Measurements from ENCODE around the gene BNIP3. TPM values are rescaled to one million over a fixed set of nuclear protein-coding genes. Genes with fewer than 3 reads are reported as not detected.

BNIP3 gene
- total and polyA plus RNA-seq, 2 of the 8 experiments (the other 6 are each of a cell fraction or from before 2014, with no cell fraction given), result 25.8 to 58.9 TPM

DNA sequence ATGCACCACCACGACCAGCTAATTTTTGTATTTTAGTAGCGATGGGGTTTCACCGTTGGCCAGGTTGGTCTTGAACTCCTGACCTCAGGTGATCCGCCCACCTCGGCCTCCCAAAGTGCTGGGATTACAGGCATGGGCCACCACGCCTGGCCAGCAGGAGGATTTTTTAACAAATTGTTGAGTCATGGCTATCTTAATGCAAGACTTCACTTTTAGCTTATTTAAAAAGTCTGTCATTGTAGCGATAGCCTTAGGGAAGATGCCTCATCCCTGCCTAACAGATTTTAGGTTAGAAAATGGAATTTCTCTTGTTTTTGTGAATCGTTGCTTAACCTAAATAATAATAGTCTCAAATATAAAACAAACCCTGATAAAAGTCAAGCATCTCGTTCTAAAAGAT is 45.4 kb downstream of the BNIP3 start:
- no peak overlapping the region for H3K56ac ChIP-seq (replicated peaks; ENCODE audit: insufficient read length, low read depth, low read length)
- H2BK5ac ChIP-seq (ENCODE audit: low read depth, low read length), result no peak overlapping the region
- H3K27me3 ChIP-seq (replicated peaks in 1 of 4; ENCODE audit: control insufficient read depth in 3 of 4, extremely low read depth in 1 of 4, insufficient read depth in 3 of 4, low read length in 3 of 4), result no peaks in the 10 kb centered on the region
- H3K9me3 ChIP-seq (ENCODE audit: insufficient read depth in 2 of 2, low read depth in 1 of 2, low read length in 1 of 2), result no peaks in the 10 kb centered on the region; a peak in 1 of 4 replicates
- WGBS, 2 experiments (ENCODE audit: extremely low coverage in 1 of 2, insufficient coverage in 1 of 2, insufficient read length in 1 of 2, insufficient replicate concordance in 2 of 2, low coverage in 1 of 2, low lambda C conversion rate in 2 of 2, missing lambda C conversion rate in 1 of 2), result 92% methylated on average over 9 of the region's 9 CpGs; no CpG with 5 or more reads in 1 of the 2 experiments
- no peak overlapping the region for H3K9ac ChIP-seq (replicated peaks in 1 of 4; ENCODE audit: extremely low read depth in 1 of 4, low read depth in 3 of 4, low read length in 3 of 4)
- H4K5ac ChIP-seq (ENCODE audit: insufficient read length, low read depth, low read length), result no peak overlapping the region
- H3K4me1 ChIP-seq (replicated peaks in 1 of 4; ENCODE audit: control insufficient read depth in 3 of 4, insufficient read depth in 4 of 4, low read length in 3 of 4), result no peaks in the 10 kb centered on the region
- H3K27ac ChIP-seq (ENCODE audit: low read depth, low read length), result no peak overlapping the region
- no peak for DNase-seq (ENCODE audit: low read depth in 1 of 2, low spot score in 2 of 2)
- H2AFZ ChIP-seq (ENCODE audit: low read length), result no peak overlapping the region
- no peak overlapping the region for H4K8ac ChIP-seq (ENCODE audit: extremely low read depth, insufficient read depth, low read length)
- peaks cover 3 to 20% (median 15%) of the 10 kb centered on the region in 4 experiments; a peak in 7 of 8 replicates for H3K36me3 ChIP-seq (ENCODE audit: control insufficient read depth in 2 of 4, insufficient read depth in 4 of 4, low read length in 3 of 4)
- no peak overlapping the region for H2BK12ac ChIP-seq (ENCODE audit: low read depth, low read length)
- no peak overlapping the region for H3K18ac ChIP-seq (ENCODE audit: extremely low read depth, low read length)
- FAIRE-seq, result no peak
- peaks cover 4 to 9% of the 10 kb centered on the region in 2 experiments for H4K20me1 ChIP-seq (replicated peaks in 1 of 2; ENCODE audit: control insufficient read depth in 1 of 2, insufficient read depth in 2 of 2, low read length in 2 of 2)
- H3K4me2 ChIP-seq (ENCODE audit: insufficient read depth in 1 of 2, low read depth in 2 of 2, low read length in 2 of 2), result no peak overlapping the region
- no peak overlapping the region for H3K4me3 ChIP-seq (ENCODE audit: extremely low read depth in 1 of 4, insufficient read depth in 2 of 4, low read depth in 3 of 4, low read length in 4 of 4)
- POLR2A ChIA-PET (ENCODE audit: partially characterized antibody), result interaction anchor here (0.6 kb wide), 1 partner anchor 194 kb away, joined by 4 read pairs; no protein-coding TSS in a partner anchor
- H3K23me2 ChIP-seq (ENCODE audit: low read depth, low read length), result no peaks in the 10 kb centered on the region
- H3K23ac ChIP-seq (ENCODE audit: insufficient read length), result no peak overlapping the region
- no peak overlapping the region for H2BK120ac ChIP-seq (replicated peaks; ENCODE audit: low read depth, low read length)
- H3K14ac ChIP-seq (ENCODE audit: insufficient read length), result no peak overlapping the region
- no peak overlapping the region for H2BK20ac ChIP-seq (ENCODE audit: low read length)
- no peak overlapping the region for H2BK15ac ChIP-seq (ENCODE audit: low read length)
- CTCF ChIA-PET (ENCODE audit: partially characterized antibody), result interaction anchor here (1.3 to 2.3 kb wide), 2 partner anchors 10 to 87 kb away, joined by 5 read pairs; no protein-coding TSS in a partner anchor
- no peak overlapping the region for H3K4ac ChIP-seq (replicated peaks; ENCODE audit: insufficient read length, low read depth, low read length)
- no peak overlapping the region for H2AK5ac ChIP-seq (ENCODE audit: low read depth, low read length)
- peaks cover 21% of the 10 kb centered on the region for H3K79me1 ChIP-seq (ENCODE audit: low read depth, low read length)
- H3K79me2 ChIP-seq (ENCODE audit: control insufficient read depth in 1 of 2, insufficient read depth in 2 of 2, low read length in 2 of 2), result peaks cover 5 to 49% of the 10 kb centered on the region in 2 experiments
- H4K91ac ChIP-seq (replicated peaks; ENCODE audit: insufficient read length, low read length), result no peak overlapping the region
- TF ChIP-seq TAF1 (IDR thresholded peaks at IDR 0.05; ENCODE audit: low read depth, low read length), result no peak
- TF ChIP-seq POLR2AphosphoS5 (IDR thresholded peaks at IDR 0.05; ENCODE audit: low read depth, low read length), result no peak
- no peak for TF ChIP-seq RNF2 (IDR thresholded peaks at IDR 0.05; ENCODE audit: borderline replicate concordance, low read depth, low read length, missing control alignments, poor library complexity, severe bottlenecking)
- TF ChIP-seq, protein P1, sequence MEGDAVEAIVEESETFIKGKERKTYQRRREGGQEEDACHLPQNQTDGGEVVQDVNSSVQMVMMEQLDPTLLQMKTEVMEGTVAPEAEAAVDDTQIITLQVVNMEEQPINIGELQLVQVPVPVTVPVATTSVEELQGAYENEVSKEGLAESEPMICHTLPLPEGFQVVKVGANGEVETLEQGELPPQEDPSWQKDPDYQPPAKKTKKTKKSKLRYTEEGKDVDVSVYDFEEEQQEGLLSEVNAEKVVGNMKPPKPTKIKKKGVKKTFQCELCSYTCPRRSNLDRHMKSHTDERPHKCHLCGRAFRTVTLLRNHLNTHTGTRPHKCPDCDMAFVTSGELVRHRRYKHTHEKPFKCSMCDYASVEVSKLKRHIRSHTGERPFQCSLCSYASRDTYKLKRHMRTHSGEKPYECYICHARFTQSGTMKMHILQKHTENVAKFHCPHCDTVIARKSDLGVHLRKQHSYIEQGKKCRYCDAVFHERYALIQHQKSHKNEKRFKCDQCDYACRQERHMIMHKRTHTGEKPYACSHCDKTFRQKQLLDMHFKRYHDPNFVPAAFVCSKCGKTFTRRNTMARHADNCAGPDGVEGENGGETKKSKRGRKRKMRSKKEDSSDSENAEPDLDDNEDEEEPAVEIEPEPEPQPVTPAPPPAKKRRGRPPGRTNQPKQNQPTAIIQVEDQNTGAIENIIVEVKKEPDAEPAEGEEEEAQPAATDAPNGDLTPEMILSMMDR (IDR thresholded peaks at IDR 0.05; ENCODE audit: control extremely low read depth in 1 of 3, insufficient read depth in 1 of 3, low read depth in 1 of 3, low read length in 3 of 3), result no peak
- no peak for TF ChIP-seq CBX8 (IDR thresholded peaks at IDR 0.05; ENCODE audit: borderline replicate concordance, low read depth, low read length)
- no peak for TF ChIP-seq EGR1 (IDR thresholded peaks at IDR 0.05; ENCODE audit: borderline replicate concordance, low read depth, low read length)
- TF ChIP-seq CEBPB (IDR thresholded peaks at IDR 0.05; ENCODE audit: low read depth, low read length), result no peak
- no peak for TF ChIP-seq RXRA (IDR thresholded peaks at IDR 0.05; ENCODE audit: insufficient read depth, low read depth, low read length)
- no peak for TF ChIP-seq PHF8 (conservative IDR thresholded peaks at IDR 0.05; ENCODE audit: low read depth, low read length)
- TF ChIP-seq CHD2 (IDR thresholded peaks at IDR 0.05; ENCODE audit: low read length), result no peak
- no peak for TF ChIP-seq RBBP5 (IDR thresholded peaks at IDR 0.05; ENCODE audit: borderline replicate concordance, low read depth, low read length)
